Glomerular endothelial cell (primary cell): ENCODE results near the gene NAGLU. TPM values are rescaled to one million over a fixed set of nuclear protein-coding genes. Genes with fewer than 3 reads are reported as not detected.

Experiments used
- DNase-seq: peaks from one replicate; pipeline ENCODE4 v3.0.0-alpha.2; 2011; ENCODE audit warnings: low read depth, low spot score; ENCODE audit errors: extremely low read depth
- total RNA-seq: library from RNA; depleted of rRNA; stranded (reverse); fragments of >200 nt; gene quantifications from 2 replicates; pipeline ENCODE4 v1.2.3, GENCODE V29; 2015

Gene NAGLU
- total RNA-seq, 1 donor from 2014 or later = 88.8 TPM

DNA sequence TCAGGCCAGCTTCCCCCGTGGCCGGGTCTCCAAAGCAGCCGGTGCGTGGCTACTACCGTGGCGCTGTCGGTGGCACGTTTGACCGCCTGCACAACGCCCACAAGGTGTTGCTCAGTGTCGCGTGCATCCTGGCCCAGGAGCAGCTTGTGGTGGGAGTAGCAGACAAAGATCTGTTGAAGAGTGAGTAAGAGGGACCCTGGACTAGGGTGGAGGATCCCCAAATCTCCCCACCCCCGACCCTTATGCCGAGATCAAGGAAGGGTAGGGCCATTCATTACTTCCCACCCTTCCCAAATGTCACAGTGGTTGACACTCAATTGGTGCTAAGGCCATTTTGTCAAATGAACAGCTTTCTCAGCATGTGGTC, 27.1 kb downstream of the NAGLU start:
- no peak for DNase-seq

DNA sequence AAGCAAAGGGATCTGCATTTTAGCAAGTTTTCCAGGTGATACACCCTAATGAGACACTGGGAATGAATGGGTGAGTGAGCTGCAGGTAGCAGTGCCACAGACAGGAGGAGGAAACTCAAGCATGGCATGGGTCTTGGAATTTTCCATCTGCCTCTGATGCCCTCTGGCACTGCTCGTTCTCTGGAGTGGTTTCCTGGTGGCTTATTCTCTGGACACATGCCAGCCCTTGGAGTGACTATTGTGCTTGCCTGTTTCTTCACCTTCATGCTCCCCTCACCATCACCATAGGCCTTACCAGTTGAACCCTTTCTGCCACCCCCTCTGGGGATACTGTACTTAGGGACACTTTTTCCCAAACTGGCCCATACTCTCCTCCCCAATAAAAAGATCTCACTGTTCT, 27.5 kb downstream of the NAGLU start:
- DNase-seq = no peak

DNA sequence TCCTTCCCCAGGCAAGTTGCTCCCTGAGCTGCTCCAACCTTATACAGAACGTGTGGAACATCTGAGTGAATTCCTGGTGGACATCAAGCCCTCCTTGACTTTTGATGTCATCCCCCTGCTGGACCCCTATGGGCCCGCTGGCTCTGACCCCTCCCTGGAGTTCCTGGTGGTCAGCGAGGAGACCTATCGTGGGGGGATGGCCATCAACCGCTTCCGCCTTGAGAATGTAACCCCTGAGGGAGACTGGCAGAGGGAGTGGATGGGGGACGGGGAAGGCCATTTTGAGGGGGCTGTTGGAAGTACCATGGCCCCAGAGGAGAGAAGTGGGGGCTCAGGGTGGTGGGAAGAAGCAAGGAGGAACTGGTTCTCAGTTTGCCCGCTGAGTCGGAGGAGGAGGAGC, 27.9 kb downstream of the NAGLU start:
- no peak for DNase-seq

GRCh38 chr17:42564815-42565522, 28.9 kb downstream of the NAGLU start:
- no peak for DNase-seq

DNA sequence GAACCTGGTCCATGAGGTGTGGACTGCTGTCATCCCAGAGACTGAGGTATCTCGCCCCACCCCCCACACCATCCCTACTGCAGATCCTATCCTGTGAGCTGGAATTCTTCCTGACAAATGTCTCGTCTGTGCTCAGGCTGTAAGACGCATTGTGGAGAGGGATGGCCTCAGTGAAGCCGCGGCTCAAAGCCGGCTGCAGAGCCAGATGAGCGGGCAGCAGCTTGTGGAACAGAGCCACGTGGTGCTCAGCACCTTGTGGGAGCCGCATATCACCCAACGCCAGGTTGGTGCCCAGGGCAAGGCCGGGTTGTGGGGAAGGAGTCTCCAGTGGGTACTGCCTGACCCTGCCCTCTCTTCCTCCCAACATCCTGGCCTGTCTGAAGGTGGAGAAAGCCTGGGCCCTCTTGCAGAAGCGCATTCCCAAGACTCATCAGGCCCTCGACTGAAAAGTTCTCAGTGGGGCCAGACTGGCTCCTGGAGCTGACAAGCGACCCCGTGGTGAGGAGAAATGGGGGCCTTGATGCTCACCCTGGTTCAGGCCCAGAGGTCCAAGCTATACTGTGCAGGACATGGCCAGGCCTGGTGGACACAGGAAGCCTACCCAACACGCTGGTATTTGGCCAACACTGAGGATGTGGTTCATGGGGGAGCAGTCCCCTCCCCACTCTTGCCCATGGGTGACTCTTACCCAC, 29.6 kb downstream of the NAGLU start:
- no peak for DNase-seq

GRCh38 chr17:42566215-42566882, 30.3 kb downstream of the NAGLU start:
- no peak for DNase-seq

DNA sequence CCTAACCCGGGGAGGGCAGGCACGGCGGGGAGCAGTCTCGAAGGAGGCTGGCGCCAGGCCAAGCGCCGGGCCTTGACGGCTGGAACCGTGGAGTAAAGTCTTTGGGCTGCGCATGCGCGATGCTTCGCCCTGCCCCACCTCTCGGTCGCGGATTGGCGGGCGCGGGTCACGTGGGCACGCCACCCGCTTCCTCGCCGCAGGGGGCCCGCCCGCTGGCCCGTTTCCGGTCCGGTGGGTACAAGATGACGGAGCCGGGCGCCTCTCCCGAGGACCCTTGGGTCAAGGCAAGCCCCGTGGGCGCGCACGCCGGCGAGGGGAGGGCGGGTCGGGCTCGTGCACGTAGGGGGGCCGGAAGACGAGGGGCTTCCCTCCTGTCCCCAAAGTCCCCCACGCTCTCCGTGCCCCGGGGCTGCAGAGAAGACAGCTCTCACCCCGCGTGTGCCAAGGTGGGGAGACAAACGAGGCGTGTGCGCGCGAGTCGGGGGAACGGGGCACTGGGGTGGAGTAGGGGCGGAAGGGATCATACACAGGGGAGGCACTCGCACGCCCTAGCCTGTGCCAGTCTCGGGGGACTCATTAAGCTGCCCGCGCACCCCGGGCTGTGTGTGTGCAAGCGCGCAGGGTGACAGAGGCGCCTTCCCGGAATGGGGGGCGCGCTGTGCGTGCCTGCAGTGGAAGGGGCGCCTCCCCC, 31.0 kb downstream of the NAGLU start, which contains the start of gene MLX:
TSS of gene MLX (plus strand) at position 218 of the 691 bp plus-strand sequence. CDS start at position 243, 25 bp downstream.
- no peak for DNase-seq

DNA sequence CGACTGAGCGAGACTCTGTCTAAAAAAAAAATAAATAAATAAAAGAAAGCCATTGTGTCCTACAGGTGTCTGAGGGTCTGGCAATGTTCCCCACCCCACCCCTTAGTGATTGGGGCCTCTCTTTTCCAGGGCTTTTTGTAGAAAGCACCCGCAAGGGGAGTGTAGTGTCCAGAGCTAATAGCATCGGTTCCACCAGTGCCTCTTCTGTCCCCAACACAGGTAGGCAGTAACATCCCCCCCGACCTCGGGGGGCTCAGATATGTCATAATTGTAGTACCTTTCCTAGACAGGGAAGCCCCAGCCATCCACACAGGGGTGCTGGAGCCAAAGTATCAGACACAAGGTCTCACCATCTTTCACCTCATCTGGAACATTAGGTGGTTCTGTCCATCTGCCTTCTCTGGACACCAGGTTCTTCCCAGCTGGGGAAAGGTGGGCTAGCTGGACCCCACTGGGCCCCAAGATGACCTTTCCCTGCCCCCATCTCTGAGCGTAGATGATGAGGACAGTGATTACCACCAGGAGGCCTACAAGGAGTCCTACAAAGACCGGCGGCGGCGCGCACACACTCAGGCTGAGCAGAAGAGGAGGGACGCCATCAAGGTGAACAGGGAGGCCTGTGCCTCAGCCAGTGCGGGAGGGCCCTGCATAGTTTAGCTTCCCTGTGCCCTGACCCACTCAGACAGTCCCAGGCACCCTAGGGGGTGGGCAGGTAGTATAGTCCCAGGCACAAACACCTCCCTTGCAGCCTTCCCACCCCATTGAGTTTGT, 32.5 kb downstream of the NAGLU start:
- DNase-seq = no peak

GRCh38 chr17:42571435-42572225, 35.6 kb downstream of the NAGLU start:
- no peak for DNase-seq

DNA sequence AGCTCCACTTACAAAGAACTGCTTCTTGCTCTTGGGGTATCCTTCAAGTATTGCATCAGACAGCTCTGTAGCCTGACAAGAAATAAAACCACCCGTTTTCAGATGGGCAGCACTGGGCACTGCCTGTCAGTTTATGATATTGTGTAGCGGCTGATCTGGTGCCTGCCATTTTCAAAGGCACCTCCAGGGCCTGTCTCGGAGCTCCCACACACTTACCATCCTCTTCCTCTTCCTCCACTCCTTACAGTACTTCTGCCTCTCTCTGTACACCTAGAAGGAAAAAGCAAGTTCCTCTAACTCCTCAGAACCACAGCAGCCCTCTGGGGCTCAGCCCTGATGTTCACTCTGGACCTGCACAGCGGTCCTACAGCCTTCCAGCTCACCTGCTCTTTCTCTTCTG, 37.1 kb downstream of the NAGLU start:
- DNase-seq = no peak

GRCh38 chr17:42574463-42574862, 38.4 kb downstream of the NAGLU start:
- DNase-seq = no peak

- DNase-seq = no peak
These were observed 41.1 kb downstream of the NAGLU start for GRCh38 chr17:42577140-42577531.

DNA sequence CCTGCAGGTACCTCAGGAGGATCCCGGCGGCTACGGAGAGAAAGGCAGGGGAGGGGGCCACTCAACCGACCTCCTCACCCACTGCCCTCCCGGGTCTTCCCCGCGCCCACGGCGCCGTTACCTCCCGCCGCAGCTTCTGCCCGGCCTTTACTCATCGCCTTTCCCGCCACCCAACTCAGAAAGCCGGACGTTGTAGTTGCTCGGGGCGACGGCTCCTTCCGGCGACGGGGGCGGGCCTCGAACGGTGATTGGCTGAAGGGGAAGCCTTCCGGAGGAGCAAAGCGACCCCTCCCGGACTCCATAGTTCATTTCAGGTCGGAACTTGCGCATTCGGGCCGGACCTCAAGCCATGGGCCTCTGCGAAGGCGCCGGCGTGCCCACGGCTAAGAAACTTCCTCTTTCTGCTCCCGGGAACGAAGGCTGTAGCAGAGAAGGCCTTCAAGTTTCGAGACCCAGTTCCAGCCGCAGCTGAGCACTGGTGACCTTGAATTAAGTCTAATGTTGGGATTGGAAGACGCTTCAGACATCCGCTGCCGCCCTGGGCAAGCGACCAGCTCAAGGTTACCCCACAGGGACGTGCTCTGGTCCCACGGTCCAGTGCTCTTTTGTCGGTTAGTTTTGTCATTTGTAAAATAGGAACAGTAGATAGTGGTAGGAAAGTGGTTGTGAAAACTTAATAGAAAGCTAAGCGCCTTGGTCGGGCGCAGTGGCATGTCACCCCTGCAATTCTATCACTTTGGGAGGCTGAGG, 41.7 kb downstream of the NAGLU start, which contains the start of gene PSMC3IP:
TSS of gene PSMC3IP (minus strand) at position 198 of the 750 bp plus-strand sequence. CDS start at position 155, 43 bp downstream.
- DNase-seq = peak; percentile 68

DNA sequence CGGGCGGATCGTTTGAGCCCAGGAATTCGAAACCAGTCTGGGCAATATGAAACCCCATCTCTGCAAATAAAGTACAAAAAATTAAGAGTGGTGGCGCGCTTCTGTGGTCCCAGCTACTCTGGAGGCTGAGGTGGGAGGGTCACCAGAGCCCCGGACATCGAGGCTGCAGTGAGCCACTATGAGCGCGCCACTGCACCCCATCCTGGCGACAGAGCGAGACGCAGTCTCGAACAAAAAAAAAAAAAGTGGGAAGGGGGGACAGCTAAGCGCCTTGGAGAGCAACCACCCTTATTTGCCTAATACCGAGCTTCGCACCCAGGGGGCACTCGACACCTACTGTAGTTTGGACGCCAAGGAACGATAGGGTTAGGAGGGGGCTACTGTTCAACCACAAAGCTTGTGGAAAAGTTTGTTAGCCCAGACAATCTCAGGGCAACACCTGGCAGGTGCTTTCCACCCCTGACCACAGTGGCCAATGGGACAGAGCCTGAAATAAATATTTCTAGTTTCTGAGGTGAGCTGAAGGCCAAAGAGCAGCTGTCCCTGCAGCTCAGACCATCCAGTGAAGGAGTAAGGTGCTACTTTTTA, 42.3 kb downstream of the NAGLU start:
- DNase-seq = no peak

- no peak for DNase-seq
These were observed 43.9 kb downstream of the NAGLU start for GRCh38 chr17:42579794-42580551.

GRCh38 chr17:42581744-42582270, 45.8 kb downstream of the NAGLU start:
- no peak for DNase-seq

GRCh38 chr17:42584880-42585279, 48.8 kb downstream of the NAGLU start:
- DNase-seq = no peak

- DNase-seq = no peak
These were observed 49.3 kb downstream of the NAGLU start for GRCh38 chr17:42585353-42585752.
